SIG-M5 treated with dmso at 0.1 percent for 504 hours (cell line): ENCODE data around the gene SUSD6.
"Not testable (repeated sequence)": the region's sequence is repeated elsewhere in the genome, so short reads cannot be mapped to it uniquely, and the experiment has no call there.

Experiments used
- DNase-seq: peaks from one replicate; lab custom pipeline; 2025; ENCODE audit not compliant: unreplicated experiment; lab: John Stamatoyannopoulos, UW

SUSD6 gene

DNA sequence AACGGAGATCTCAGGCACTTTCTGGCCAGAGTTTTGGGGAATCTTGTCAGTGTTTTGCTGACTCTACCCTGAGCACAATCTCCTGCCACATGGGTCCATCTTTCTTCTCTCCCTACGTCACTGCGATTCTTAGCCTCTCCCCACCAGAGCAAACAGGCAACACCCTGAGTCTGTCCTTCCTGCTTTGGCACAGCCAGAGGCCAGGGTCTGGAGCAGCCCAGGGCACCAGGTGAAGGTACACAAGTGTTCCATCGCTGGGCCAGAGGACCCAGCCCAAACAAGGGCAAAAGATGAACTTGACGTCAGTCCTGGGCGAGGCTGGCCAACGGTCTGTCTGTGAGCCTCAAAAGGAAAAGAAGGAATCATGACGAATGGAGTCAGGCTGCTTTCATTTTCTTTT, 24.0 kb upstream of the SUSD6 start:
- DNase-seq = no peak

DNA sequence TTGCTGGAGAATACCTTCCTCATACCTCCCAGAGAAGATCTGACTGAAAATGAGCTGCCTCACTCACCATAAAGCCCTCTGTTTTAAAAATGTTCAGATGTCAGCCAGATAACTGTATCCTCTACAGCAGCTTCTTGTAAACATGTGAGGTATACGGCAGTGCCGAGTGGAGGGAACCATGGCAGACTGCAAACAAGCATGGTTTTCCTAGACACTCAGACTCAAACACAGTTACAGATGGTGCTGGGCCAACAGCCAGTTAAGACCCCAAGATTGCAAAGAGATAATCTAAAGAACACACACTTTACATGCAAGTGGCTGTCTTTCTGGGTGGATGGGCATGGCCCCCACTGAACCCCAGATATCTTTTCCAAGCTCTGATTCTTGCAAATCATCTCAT, 20.1 kb upstream of the SUSD6 start:
- DNase-seq = no peak

DNA sequence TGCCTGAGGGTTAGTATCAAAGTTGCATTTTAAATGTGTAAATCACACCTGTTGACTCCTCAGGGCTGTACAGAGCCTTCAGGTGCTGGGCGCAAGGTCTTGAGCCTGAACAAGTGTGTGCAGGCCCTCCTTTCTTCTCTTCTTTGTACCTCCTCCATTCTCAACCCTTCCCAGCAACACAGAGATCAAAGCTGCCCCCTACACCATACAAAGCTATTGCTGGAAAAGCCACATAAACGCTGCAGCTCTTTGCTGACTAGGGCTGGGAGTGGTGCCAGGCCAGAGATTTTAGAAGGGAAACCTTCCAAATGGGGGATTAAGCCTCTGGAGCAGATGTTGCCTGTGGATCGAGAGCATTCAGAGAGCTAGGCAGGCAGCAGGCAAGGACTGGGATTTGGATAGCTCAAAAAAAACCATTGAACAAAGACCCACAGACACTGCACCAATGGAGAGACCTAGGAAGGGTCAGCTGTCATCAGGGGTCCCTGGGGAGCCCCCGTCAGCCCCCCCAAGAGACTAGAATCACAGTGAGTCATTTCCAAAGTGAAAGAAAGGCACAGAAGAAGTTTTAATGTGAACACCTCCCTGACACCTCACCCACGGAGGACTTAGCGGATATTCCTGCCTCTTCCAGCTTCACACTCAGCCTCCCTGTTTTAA, 18.2 kb upstream of the SUSD6 start:
- no peak for DNase-seq

DNA sequence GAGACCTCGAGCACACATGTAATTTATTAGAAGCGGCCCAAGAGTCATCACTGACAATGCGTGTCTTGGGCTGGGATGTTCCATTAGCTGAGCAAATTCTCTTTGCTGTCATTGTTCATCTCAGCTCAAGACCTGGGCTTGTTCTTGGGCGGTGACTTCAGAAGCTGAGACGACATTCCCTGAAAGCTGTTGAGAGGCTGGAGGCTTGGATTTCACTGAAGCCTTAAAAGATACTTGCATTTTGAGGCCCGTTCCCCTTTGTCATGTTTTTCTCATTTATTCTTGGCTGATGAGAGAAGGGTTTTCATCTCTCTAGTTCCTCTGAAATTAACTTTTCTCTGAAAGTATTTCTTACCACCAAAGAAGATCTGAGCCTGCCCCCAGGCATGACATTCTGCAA, 16.6 kb upstream of the SUSD6 start:
- DNase-seq = no peak

DNA sequence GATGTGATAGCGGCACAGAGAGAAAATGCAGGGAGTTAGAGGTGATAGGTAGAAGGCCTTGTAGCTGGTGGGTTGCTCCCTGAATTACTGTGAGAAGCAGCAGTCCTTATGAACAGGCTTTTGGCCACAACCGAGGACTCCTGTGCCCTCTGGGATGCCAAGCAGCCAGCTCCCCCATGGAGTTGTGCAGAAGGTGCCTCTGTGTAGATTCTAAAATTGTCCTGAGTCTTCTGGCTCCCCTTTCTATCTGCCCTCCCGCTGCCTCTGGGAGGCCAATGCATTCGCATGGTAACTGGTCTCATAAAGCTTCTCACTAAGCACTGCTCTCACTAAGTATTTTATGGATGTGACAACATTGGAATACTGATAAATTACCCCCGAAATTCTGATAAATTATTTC, 16.1 kb upstream of the SUSD6 start:
- DNase-seq = no peak

DNA sequence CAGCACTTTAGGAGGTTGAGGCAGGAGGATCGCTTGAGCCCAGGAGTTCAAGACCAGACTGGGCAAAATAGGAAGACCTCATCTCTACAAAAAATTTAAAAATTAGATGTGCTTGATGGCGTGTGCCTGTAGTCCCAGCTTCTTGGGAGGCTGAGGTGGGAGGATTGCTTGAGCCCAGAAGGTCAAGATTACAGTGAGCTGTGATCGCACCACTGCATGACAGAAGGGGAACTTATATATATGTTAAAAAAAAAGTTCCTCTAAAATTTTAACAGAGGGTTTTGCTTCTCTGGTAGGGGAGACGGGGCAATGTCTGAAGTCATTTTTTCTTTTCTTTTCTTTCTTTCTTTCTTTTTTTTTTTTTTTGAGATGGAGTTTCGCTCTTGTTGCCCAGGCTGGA, 12.0 kb upstream of the SUSD6 start:
- not testable (repeated sequence) for DNase-seq

DNA sequence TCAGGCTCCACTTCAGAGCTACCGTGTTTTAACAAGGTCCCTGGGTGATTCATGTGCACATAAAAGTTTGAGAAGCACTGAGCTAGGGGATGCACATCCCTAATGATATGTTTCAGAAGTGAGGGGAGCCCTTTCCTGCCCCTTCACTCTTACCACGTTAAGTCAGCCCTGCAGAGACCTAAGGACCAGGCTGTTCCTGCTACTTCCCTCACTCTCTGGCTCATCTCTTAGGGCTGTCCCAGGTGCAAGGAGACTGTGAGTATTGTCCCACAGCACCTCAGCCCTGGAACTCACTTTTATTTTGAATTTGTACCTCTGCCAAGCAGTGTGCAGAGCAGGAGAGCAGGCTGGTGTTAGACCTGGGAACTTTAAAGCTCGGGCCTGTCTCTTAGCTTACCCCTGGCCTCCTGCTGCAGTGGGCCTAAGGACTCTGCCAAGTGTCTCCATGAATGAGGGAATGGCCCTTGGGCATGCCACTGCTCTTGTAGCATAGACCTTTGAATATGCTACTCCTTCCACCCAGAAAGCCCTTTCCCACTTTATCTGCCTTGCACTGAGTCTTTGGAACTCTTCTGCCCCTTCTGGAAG, 11.0 kb upstream of the SUSD6 start:
- DNase-seq = no peak

DNA sequence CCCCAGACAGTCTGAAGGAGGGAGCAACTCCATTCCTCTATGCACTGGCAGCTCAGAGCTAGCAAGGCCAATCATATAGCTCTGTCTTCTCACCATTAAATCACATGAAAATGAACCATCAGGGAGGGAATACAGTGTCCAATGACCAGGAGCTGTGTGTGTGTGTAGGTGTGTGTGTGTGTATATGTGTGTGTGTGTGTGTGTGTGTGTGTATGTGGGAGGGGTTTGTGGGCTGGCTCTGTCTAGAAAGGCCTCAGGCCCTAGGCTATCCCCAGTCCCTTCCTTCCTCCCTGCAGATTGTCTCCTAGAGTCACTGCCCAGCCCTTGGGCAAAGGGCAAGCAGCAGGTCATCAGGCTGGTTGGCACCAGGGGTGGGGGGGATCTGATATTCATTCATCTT, 5.7 kb upstream of the SUSD6 start:
- DNase-seq = no peak

DNA sequence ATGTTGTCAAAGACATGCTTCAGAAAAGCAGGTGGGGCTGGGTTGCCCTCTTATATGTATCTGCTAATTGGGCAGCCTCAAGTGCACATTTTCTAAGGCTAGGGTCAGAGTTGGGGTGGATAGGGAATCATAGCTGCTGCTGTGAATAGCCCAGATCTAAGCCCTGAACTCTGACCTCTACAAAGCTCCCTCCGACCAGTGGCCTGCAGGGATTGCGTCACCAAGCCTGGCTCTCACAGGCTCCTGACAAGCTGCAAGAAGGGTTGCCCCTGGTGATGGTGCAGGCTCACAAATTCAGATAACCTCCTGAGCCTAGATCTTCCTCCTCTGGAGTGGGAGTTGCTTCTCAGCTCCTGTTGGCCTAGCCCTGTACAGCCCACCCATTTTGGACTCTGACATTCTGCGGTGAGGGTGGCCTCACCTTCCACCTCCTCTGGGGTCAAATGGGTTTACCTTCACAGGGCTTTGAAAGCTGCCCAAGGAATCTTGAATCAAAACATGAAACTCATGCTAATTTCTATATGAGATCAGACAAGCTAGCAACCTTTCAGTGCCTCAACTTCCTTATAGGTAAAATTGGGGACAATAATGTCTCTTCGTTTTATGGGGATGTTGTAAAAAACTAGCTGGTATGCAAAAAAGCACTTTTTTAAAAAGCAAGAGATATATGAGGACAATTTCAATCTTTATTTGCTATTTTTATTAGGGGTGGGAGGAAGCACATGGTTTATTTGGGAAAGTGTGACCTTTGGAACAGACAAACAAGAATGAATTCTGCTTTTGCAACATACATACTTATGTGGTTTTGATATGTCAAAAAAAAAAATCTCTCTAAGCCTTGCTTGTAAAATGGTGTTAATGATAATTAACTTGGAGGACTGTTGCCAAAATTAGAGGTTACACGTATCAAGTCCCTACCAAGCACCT, 4.9 kb upstream of the SUSD6 start:
- no peak for DNase-seq

DNA sequence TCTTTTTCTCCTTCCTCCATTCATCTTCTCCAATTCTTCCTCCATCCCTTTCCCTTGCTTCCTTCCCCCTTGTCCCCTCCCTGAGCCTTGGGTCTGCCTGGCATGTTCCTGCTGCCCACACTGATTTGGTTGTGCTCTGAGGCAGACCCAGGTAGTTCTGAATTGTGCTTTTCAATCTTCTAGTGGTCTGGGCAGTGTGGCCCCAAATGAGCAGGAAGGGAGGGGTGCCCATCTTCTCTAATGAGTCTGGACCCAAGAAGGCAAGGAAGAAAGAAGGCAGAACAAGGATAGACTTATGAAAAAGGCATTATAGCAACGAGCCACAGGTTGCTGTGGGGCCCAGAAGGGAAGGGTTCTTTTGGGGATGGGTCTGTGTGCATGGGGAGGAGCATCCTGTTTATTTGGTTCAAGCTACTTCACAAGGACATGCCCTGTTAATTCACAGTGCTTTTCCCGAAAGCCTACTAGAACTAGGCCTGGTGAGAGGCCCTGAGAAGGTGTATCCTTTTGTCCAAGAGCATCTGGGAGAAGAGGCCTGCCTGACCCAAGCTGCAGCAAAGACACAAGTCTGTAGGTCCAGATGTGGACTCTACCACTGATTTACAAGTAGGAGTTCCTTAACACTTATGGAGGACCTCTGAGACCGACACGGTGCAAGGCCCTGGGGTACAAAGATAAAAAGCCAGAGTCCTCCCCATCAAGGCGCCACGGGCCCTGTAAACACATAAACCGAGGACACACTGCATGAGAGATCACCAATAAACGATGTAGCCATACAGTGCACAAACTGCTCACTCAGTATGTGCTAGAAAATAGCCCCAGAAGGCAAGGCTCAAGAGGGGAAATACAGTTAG, 1.1 kb upstream of the SUSD6 start:
- DNase-seq = no peak

DNA sequence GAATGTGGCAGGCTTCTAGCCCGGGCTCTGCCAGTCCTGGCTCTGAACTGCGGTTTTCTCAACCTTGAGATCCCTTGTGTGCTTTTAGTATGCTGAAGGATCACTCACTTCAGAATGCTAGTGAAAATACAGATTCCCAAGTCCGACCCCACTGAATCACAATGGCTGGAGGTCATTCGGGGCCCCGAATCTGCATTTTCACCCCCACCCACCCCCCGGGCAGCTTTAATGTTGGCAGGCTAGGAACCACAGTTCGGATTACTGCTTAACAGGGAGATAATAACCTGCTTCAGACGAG, 573 bp upstream of the SUSD6 start:
- no peak for DNase-seq

DNA sequence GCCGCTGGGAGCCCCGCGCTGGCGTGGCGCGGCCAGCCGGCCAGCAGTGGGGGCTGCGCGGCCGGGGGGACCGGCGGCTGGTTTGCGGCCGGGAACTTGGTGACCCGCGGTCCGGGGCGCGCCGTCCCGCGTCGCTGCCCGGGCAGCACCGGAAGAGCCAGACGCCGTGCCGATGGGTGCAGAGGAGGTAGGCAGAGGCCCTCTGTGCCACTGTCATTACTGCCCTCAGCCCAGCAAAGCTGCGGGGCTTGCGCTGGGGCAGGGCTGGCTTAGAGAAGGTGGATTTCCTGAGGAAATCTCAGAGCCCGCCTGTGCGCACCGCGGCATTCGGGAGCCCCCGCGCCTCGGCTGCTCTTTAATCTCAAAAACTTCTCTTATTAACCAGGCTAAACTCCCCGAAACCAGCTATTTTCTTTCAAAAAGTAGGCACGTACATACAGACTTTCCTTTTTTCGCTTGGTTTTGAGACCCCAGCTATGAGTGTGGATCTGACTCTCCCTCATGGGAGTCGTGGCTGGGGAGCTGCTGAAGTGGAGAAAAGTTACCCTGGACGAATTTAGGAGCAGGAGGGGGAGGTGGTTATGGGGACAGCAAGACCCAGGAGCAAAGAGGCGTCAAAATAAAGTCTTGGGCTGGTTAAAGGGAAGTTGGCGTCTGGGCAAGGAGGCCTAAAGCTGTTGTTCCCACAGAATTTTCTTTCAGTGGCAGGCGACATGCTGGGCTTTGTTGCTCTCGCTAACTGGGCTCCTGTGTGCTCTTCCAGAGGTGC, 802 bp downstream of the SUSD6 start:
- DNase-seq = peak; percentile 20

DNA sequence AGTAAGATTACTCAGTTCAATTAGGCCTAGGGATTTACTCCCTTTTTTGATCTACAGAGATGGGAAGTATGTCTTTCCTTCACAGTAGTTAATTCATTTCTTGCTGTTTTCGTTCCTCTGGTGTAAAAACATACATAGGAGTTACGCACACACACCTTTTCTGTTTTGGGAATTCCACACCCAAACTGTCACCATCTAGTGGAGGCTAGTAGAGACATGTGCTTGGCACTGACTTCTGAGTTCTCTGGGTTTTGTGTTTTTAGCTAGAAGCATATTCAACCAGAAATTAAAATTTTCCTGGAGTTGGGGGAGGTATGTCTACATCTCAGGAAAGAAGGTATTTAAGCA, 1.4 kb downstream of the SUSD6 start:
- DNase-seq = no peak

DNA sequence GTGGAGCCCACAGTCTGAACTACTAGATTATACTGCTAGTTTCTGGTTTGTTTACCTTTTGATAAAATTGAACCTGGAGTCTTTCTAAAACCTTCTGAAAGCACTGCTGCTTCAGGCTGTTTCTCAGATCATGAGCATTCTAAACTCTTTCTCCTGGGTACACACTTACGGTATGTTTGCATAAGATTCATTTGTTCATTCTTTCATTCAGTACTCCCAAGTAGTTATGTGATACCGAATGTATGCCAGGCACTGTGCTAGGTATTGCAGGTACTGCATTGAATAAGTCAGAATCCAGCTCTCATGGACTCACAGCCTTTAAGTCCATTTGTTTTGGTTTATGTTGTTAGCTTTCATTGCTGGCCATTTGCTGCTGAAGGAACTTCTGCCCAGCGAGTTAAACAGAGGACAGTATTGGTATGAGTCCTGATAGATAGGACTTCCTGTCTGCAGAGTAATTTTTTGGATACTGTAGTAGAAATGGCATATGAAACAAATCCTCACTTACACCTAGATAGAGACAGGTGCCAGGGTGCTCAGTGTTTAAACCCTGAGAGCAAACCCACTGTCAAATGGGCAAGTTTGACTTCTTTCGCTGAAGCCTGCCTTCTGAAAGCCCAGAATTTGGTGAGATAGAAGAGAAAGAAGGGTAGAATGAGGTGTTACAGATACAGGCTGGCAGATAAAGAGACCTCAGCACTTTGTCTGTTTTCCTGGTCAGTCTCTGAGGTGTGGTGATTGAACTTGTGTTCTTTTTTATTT, 2.1 kb downstream of the SUSD6 start:
- no peak for DNase-seq

DNA sequence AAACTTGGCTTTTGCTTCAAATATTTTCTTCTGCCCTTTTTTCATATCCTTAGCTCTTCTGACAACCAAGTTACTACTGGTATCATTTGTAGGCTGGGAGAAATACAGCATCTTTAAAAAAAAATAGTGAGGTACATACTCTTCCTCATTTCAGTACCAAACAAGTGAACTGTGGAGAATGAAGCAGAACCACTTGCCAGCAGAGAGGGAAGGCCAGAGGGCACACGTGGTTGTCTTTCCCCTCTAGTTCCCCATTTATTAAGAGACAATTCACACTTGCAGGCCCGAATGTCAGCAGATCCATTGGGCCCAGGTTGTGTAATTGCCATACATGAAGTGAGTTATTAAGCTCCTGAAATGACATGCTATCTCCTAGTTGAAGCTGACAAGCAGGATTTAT, 3.2 kb downstream of the SUSD6 start:
- peak; percentile 86 for DNase-seq

DNA sequence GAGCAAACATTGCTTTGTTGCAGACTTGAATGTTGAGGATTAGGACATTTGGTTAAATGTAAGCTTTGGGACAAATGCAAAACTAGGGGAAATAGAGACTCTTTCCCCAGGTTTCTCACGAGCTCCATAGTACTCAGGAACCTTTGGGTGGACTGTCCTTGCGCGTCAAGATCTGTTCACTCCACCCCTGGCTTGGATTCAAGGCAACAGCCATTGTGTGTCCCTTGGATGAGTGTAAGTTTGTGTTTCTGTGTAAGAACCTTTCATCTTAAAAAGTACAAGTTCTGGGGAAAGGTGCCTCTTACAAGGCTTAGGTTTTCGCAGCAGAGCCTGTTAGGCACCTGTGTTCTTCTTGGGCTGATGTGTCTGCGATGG, 3.7 kb downstream of the SUSD6 start:
- DNase-seq = no peak

DNA sequence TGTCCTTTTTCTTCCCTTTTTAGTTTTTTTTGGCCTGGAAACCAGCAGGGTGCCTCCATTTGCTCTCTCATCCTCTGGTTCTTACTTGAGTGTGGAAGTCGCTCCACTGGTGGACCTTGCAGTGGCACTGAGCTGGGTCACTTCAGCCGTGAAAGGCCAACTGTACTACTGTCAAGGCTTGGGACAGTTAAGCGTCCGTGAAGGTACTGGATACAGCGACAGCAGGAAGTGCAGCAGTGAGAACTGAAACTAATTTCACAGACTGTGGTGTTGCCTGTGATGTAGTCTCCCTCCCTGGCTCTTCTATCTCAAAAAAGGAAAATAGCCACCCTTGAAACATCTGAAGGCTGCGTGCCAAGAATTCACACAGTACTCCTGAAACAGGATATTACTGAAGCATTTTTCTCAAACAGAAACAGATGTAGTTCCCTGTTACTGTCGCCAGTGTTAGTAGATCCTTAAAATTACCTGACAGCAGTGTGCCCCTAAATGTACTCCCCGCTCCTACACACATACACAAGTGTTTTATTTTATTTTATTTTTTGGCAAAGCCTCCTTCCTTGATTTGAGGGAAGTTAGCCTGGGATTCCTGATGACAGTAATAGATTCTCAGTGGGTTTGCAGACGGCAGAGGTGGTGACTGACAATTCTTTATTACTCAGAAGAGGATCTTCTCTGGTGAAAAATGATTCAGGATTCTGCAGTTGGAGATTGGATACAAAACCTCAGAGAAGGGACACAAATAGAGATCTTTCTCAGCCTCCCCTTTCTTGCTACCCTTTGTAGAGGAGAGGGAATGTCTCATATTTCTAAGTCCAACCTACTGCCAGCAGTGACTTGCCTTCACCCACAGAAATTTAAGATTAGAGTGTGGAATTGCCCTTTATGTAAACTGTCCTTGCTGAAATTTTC, 4.4 kb downstream of the SUSD6 start:
- peak; percentile 87 for DNase-seq

DNA sequence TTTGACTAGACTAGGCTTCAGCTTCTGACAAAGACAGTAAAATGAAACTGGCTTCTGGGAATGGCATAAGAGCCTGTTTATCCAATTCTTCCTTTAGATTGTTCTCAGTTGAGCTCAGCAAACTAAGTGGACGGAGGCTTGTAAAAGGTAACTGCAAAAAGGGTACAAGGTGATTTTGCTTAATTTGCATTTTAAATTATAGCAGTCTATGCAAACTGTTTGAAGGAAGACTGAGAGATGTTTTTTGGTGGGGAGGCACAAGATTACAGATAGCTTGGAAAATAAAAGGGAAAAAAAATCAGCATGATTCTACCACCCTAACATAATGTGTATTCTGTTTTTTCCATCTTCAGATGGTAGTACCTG, 5.0 kb downstream of the SUSD6 start:
- DNase-seq = no peak

DNA sequence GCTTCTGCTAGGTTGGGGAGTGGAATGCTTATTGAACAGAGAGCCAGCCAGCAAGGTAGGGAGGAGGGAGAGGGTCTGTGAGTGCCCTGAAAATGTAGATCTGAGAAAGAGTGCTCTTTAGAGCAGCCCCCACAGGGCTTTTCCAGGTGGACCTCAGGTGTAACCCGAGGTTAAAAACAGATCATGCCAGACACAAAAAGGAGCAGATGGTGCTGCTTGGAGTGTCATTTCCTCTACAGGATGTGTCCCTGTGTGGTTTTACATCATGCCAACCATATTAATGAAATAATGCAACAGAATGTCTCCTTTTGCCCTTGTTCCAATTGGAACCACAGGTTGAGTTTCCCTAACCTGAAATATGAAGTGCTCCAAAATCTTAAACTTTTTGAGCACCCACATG, 6.4 kb downstream of the SUSD6 start:
- DNase-seq = no peak
